MCF 10A (cell line): ENCODE measurements around the gene ADIRF. TPM values are rescaled to one million over a fixed set of nuclear protein-coding genes. Genes with fewer than 3 reads are reported as not detected.

ENCODE experiments used
- BruUV-seq: library from RNA; stranded (reverse); fragments of 400-500 nt; replicated peaks from 2 replicates; lab custom pipeline; 2021; lab: Mats Ljungman, UMichigan
- CTCF ChIA-PET: fragments of 300-600 bp; sonication (Branson Sonifier 250); formaldehyde crosslinking; extraction: SDS; loops from one replicate; lab custom pipeline; 2021; ENCODE audit warnings: antibody characterized with exemption, inconsistent platforms; lab: Yijun Ruan, JAX
- POLR2A ChIA-PET: fragments of 300-600, 350-650 bp; sonication (Branson Sonifier 250); formaldehyde crosslinking; extraction: SDS; loops from one replicate; lab custom pipeline; 2020; ENCODE audit warnings: antibody characterized with exemption, inconsistent platforms; lab: Yijun Ruan, JAX
- DNase-seq: peaks from one replicate; pipeline ENCODE4 v3.0.0-alpha.2; 2018; ENCODE audit not compliant: unreplicated experiment
- H3K27ac Mint-ChIP-seq: one replicate; pipeline ENCODE4 v1.8.0; 2022; ENCODE audit warnings: mild to moderate bottlenecking, low read depth, mixed read lengths; ENCODE audit not compliant: unreplicated experiment
- H3K27me3 Mint-ChIP-seq: one replicate; pipeline ENCODE4 v1.8.0; 2022; ENCODE audit warnings: mixed read lengths; ENCODE audit not compliant: insufficient read depth, unreplicated experiment
- H3K36me3 Mint-ChIP-seq: one replicate; pipeline ENCODE4 v1.8.0; 2022; ENCODE audit warnings: mild to moderate bottlenecking, moderate library complexity, mixed read lengths; ENCODE audit not compliant: insufficient read depth, unreplicated experiment
- H3K4me1 Mint-ChIP-seq: one replicate; pipeline ENCODE4 v1.8.0; 2022; ENCODE audit warnings: mixed read lengths; ENCODE audit not compliant: insufficient read depth, unreplicated experiment
- H3K4me3 Mint-ChIP-seq: one replicate; pipeline ENCODE4 v1.8.0; 2022; ENCODE audit warnings: mild to moderate bottlenecking, moderate library complexity, mixed read lengths; ENCODE audit not compliant: unreplicated experiment
- H3K9me3 Mint-ChIP-seq: one replicate; pipeline ENCODE4 v1.8.0; 2022; ENCODE audit warnings: mixed read lengths; ENCODE audit not compliant: unreplicated experiment
- intact Hi-C: fragments of 100-400 bp; cut with micrococcal nuclease; formaldehyde crosslinking; loops from 2 replicates; pipeline ENCODE4 v1.14.1; 2022
- total RNA-seq: library from RNA; stranded (reverse); gene quantifications from 2 replicates; pipeline ENCODE4 v1.2.3, GENCODE V29; 2022
- TF ChIP-seq, protein P1 (sequence below): fragments of 200-600 bp; IDR thresholded peaks from one replicate; pipeline ENCODE4 v1.8.0; 2022; ENCODE audit warnings: antibody characterized with exemption, mild to moderate bottlenecking; ENCODE audit not compliant: unreplicated experiment

Gene ADIRF
- total RNA-seq, 1 experiment from 2014 or later = 60.3 TPM

DNA sequence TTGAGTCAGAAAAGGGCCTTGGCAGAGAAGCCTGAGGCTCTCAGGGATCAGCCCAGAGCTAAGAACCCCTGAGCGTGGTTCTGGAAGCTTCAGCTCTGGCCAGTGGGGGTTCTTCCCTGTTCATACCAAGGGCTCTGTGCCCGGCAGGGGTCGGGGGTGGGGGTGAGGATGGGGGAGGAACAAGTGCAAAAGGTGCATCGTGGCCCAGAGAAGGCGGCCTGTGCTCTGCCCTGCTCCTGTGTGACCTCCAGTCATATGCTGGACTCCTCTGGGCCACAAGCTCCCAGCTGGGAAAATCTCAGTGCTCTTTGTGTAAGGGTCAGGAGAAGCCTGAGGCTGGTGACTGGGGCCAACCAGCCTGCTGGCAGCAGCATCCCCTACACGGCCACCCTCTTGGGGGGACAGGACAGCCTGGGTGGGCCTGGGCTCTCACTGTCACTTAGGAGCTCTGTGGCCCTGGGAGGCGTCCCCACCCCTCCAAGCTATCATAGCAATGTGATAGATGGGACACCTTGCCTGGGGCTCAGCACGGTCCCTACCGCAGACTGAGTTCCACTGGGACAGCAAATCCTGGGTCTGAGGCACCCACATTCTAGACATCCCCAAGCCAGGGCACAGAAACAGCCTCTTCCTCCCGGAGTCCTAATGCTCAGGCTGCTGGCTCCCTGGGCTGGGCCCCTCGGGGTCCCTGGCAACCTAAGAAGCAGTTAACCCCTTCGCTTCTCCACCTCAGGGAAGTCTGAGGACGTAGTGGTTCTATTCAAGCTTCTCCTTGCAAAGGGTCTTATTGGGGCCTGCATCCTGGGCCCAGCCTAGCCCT is 13.4 kb upstream of the ADIRF start:
- TF ChIP-seq, protein P1, sequence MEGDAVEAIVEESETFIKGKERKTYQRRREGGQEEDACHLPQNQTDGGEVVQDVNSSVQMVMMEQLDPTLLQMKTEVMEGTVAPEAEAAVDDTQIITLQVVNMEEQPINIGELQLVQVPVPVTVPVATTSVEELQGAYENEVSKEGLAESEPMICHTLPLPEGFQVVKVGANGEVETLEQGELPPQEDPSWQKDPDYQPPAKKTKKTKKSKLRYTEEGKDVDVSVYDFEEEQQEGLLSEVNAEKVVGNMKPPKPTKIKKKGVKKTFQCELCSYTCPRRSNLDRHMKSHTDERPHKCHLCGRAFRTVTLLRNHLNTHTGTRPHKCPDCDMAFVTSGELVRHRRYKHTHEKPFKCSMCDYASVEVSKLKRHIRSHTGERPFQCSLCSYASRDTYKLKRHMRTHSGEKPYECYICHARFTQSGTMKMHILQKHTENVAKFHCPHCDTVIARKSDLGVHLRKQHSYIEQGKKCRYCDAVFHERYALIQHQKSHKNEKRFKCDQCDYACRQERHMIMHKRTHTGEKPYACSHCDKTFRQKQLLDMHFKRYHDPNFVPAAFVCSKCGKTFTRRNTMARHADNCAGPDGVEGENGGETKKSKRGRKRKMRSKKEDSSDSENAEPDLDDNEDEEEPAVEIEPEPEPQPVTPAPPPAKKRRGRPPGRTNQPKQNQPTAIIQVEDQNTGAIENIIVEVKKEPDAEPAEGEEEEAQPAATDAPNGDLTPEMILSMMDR = no peak
- no peak overlapping the region for H3K27ac Mint-ChIP-seq
- ChIA-PET POLR2A (no interaction called here), CTCF (interaction anchor here (0.6 to 1.2 kb wide), 2 partner anchors 15 to 1122 kb away, joined by 3 read pairs; no protein-coding TSS in a partner anchor)
- no TSS peak for BruUV-seq
- no peak overlapping the region for H3K4me3 Mint-ChIP-seq
- H3K36me3 Mint-ChIP-seq = no peaks in the 10 kb centered on the region
- peaks cover 12% of the 10 kb centered on the region for H3K4me1 Mint-ChIP-seq
- peaks cover 10% of the 10 kb centered on the region for H3K9me3 Mint-ChIP-seq
- no peaks in the 10 kb centered on the region for H3K27me3 Mint-ChIP-seq
- intact Hi-C loops = no loop called here
- no peak for DNase-seq

- CTCF ChIA-PET = interaction anchor here (0.5 to 1.0 kb wide), 2 partner anchors 17 to 193 kb away, joined by 3 to 4 read pairs; no protein-coding TSS in a partner anchor
- H3K9me3 Mint-ChIP-seq = peaks cover 10% of the 10 kb centered on the region
- POLR2A ChIA-PET = interaction anchor here (0.8 kb wide), 1 partner anchor 11 kb away, joined by 3 read pairs; no protein-coding TSS in a partner anchor
Measured at GRCh38 chr10:86955501-86956194, 12.6 kb upstream of the ADIRF start.

DNA sequence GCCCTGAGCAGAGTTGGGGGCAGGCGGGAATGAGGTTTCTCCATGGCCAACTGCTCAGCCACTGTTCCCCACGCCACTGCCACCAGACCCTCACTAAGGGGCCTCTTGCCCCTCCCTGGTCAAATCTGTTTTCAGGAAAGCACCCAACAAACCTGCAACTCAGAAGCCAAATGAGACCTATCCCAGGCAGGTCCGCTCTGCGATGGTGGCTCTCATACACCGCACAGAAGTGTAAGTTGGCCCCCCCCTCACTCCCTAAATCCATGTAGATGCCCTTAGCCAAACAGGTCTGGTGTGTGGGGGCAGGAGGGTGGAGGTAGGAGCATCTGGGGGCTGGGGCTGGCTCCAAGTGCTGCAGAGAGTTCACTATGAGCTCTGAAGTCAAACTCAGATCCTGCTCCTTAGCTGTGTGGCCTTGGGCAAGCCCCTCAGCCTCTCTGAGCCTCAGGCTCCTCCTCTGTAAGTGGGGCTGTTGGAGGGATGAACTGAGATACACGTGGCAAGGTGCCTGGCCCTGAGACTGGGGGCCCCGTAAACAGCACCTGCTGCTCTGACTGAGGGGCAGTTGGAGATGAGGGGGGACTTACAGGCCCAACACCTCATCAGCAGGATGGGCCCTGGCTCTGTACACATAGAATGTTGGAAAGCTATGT is 12.0 kb upstream of the ADIRF start:
- intact Hi-C loops = no loop called here
- Mint-ChIP-seq H3K36me3 (no peaks in the 10 kb centered on the region), H3K4me1 (peaks cover 12% of the 10 kb centered on the region), H3K9me3 (peaks cover 10% of the 10 kb centered on the region), H3K4me3 (no peak overlapping the region), H3K27me3 (no peaks in the 10 kb centered on the region), H3K27ac (no peak overlapping the region)
- ChIA-PET POLR2A (interaction anchor here (0.6 to 1.6 kb wide), 4 partner anchors 10 to 229 kb away, joined by 3 to 6 read pairs (median 4); partner anchors contain the start of gene ADIRF), CTCF (interaction anchor here (0.5 to 3.5 kb wide), 5 partner anchors 11 to 230 kb away, joined by 3 to 22 read pairs (median 4); partner anchors contain the start of gene ADIRF)
- TF ChIP-seq, protein P1 = no peak
- DNase-seq = no peak
- BruUV-seq = no TSS peak

More at GRCh38 chr10:86955501-86956194, 12.6 kb upstream of the ADIRF start:
- H3K4me3 Mint-ChIP-seq = no peak overlapping the region
- intact Hi-C loops = no loop called here
- no peak overlapping the region for H3K27ac Mint-ChIP-seq
- H3K36me3 Mint-ChIP-seq = no peaks in the 10 kb centered on the region
- TF ChIP-seq, protein P1 = no peak
- no peaks in the 10 kb centered on the region for H3K27me3 Mint-ChIP-seq
- no TSS peak for BruUV-seq
- no peak for DNase-seq
- H3K4me1 Mint-ChIP-seq = peaks cover 12% of the 10 kb centered on the region
